Stimulated activated memory B cell treated with anti-CD40 and anti-IgM and Interleukin-4, amounts not matched to agents 10 μg/mL and 1 μg/mL and 100 μg/mL, for 72 hours (primary cell): ENCODE data around the gene LTBP2.
A peak's percentile ranks its signal among the peaks of the same experiment; 100 is the strongest.

Experiments
- ATAC-seq: fragments of 150-1000 bp; cut with Tn5 transposase; 2 replicates; pipeline ENCODE4 v1.10.0; 2021
- H3K27ac Mint-ChIP-seq: one replicate; pipeline ENCODE4 v1.8.0; 2022; ENCODE audit warnings: mild to moderate bottlenecking, mixed read lengths
- H3K27me3 Mint-ChIP-seq: one replicate; pipeline ENCODE4 v1.8.0; 2022; ENCODE audit warnings: mixed read lengths
- H3K36me3 Mint-ChIP-seq: one replicate; pipeline ENCODE4 v1.8.0; 2022; ENCODE audit warnings: mixed read lengths
- H3K4me1 Mint-ChIP-seq: one replicate; pipeline ENCODE4 v1.8.0; 2022; ENCODE audit warnings: mixed read lengths
- H3K4me3 Mint-ChIP-seq: one replicate; pipeline ENCODE4 v1.8.0; 2022; ENCODE audit warnings: mild to moderate bottlenecking, moderate library complexity, mixed read lengths
- H3K9me3 Mint-ChIP-seq: one replicate; pipeline ENCODE4 v1.8.0; 2022; ENCODE audit warnings: mixed read lengths

Gene LTBP2

DNA sequence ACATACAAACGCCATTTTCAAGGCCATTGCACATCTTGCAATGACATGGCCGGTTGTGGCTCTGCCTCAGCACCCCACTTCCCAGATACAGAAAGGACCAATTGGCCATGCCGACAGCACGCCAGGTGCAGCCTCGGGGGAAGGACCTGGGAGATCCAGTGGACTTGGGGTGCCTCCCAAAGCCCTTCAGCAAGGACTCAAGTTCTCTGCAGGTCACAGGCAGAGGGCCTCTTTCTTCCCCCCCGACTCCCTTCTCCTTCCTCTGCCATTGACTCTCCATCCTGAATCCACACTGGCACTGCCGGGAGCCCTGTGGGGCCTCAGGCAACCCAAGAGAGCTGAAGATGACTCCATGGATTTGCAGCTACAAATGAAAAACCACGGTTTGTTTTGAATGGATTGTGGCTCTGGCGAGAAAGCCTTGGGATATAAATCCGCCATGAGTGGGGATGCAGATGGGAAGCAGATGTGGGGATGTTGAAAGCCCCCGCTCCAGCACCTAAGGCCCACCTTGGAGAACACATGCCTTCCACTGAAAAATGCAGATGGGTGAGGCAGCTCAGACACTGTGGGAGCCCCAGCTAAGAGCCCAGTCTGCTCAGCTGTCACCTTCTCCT lies 35.1 kb upstream of the LTBP2 start:
- Mint-ChIP-seq H3K4me3 (no peak overlapping the region), H3K36me3 (no peaks in the 10 kb centered on the region), H3K4me1 (no peaks in the 10 kb centered on the region), H3K27me3 (peaks cover 16% of the 10 kb centered on the region), H3K9me3 (no peaks in the 10 kb centered on the region), H3K27ac (no peak overlapping the region)
- ATAC-seq: no peak

DNA sequence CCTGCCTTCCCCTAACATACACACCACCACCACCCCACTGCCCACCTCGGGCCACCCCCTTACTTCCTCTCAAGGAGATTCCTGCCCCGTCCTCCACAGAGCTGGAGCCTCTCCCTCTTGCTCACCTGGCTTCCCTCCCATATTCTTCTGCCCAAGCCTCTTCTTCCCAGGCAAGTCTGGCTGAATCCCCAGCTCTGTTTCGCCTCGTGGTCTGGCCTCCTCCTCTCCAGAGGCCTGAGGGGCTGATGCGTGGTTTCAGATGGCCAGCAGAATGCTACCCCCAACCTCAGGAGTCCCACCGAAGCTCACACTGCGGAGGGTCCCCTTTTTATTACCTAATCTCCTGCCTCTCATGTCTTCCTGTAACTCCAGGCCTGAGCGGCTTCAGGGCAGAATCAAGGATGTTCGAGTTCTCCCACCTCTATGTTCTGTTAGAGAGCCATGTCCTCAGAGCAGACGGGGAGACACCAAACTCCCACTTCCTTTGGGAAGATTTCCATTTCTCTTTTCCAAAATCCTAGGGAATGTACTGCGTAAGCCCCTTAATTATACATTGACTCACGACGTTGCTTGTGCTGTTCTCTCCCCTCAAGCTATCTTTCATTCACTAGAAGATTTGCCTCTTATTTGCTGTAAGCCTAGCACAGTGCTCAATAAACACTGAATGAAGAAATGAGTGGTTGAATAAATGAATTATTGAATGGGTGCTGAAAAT lies 33.9 kb upstream of the LTBP2 start:
- no peak for ATAC-seq
- no peaks in the 10 kb centered on the region for H3K4me1 Mint-ChIP-seq
- H3K4me3 Mint-ChIP-seq: no peak overlapping the region
- H3K27ac Mint-ChIP-seq: no peak overlapping the region
- H3K9me3 Mint-ChIP-seq: no peaks in the 10 kb centered on the region
- no peaks in the 10 kb centered on the region for H3K36me3 Mint-ChIP-seq
- H3K27me3 Mint-ChIP-seq: peaks cover 16% of the 10 kb centered on the region

DNA sequence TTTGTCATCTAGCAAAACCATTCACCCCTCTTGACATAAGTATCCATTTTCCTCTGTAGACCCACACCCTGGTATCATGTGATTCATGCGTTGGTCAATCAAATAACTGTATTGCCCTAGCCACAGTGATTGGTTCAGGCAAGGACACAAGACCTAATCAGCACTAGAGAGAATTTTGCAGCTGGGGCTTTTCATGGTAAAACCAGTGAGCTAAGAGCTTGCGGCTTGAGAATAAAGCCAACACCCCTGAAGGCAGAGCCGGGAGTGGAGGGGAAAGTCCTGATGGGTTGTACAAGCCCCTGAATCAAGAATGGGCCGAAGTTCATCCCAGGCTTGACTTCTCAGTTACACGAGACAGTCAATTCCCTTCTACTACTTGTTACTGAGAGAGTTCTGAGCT lies 33.2 kb upstream of the LTBP2 start:
- peaks cover 16% of the 10 kb centered on the region for H3K27me3 Mint-ChIP-seq
- H3K9me3 Mint-ChIP-seq: no peaks in the 10 kb centered on the region
- no peak overlapping the region for H3K4me3 Mint-ChIP-seq
- H3K27ac Mint-ChIP-seq: no peak overlapping the region
- no peak for ATAC-seq
- H3K4me1 Mint-ChIP-seq: no peaks in the 10 kb centered on the region
- no peaks in the 10 kb centered on the region for H3K36me3 Mint-ChIP-seq

DNA sequence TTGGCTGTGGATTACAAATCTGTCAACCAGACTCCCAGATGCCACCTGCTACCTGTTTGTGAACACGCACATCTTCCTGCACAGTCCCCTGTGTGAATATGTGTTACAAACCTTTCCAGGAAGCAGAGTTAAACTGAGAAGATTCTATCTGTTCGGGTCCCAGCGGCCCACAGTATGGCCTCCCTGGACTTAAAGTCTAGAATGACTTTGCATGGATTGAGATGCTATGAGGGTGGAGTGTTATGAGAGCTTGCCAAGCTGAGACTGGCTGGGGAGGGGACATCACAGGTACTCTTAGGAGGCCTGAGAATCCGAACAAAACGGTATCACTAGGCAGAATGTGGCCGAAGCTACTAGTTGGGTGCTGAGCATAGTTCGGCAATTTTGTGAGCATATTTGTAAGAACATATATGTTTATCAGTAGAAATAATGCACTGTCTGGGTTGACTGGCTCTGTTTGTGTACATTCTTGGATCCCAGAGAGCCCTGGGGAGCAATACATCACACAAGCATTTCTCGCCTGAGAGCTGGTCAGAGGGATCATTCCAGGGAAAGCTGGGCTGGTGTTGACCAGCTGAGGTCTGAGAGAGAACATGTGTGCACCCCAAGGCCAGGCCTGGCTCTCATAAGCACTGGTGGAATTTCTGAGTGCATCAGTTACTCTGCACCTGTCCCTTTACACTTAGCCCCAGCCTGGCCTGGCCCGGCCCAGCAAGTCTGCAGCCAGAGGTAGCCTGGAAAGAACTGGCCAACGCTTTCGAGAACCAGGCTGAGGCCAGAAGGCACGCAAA lies 29.8 kb upstream of the LTBP2 start:
- Mint-ChIP-seq H3K27me3 (peaks cover 16% of the 10 kb centered on the region), H3K4me1 (no peaks in the 10 kb centered on the region), H3K4me3 (no peak overlapping the region), H3K9me3 (no peaks in the 10 kb centered on the region), H3K36me3 (no peaks in the 10 kb centered on the region), H3K27ac (no peak overlapping the region)
- ATAC-seq: no peak

DNA sequence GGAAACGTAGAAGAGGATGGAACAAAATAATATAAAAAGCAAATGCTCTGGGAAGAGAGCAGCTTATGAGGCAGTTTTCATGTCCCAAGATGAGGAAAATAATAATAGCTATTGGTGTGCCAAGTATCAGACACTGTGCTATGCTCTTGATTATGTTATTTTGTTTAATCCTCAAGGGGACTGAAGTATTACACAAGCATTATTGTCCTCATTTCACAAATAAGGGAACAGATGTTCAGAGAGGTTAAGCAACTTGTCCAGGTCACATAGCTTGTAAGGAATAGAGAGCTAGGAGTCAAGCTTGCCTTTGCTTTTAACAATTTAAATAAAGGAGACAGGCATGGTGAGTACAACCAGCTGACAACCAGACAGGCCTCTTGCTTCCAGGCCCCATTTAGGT lies 26.9 kb upstream of the LTBP2 start:
- Mint-ChIP-seq H3K4me3 (no peak overlapping the region), H3K9me3 (no peaks in the 10 kb centered on the region), H3K27ac (no peak overlapping the region), H3K4me1 (no peaks in the 10 kb centered on the region), H3K36me3 (no peaks in the 10 kb centered on the region), H3K27me3 (no peaks in the 10 kb centered on the region)
- ATAC-seq: no peak

DNA sequence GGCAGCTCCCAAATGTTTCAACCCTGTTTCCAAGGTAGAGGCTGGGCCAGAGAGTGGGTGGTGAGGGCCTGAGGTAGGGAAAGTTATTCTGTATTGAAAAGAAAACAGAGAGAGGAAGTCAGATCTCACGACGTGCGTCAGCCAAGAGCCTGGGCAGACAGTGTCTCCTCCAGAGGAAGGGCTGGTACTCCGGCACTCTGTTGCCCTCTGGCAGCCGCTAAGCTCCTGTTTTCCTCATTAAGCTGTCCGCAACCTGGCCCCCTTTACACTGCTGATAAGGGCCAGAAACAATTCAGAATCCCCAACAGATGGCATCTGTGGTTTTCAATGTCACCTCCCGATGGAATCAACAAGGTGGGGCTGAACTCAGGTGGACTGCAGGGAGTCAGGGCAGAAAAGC lies 26.0 kb upstream of the LTBP2 start:
- Mint-ChIP-seq H3K4me3 (no peak overlapping the region), H3K27me3 (no peaks in the 10 kb centered on the region), H3K4me1 (no peaks in the 10 kb centered on the region), H3K36me3 (no peaks in the 10 kb centered on the region), H3K9me3 (no peaks in the 10 kb centered on the region), H3K27ac (no peak overlapping the region)
- ATAC-seq: no peak

DNA sequence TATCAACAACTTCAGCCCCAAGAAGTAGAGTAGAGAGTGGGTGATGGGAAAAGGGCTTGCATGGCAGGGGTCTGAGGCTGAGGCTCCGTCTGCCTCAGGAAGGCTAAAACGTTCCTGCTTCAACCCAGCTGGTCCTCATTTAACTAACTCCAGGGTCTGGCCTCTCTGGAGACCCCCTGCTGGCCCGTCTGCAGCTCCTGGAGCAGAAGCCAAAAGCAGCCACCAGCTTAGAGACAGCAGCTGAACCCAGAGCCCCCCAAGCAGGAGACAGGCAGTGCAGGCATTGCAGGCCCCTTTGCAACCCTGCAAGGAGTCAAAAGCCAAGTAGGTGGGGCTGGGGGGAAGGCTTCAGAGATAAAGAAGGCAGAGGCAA lies 25.1 kb upstream of the LTBP2 start:
- no peak for ATAC-seq
- Mint-ChIP-seq H3K4me3 (no peak overlapping the region), H3K27ac (no peak overlapping the region), H3K4me1 (no peaks in the 10 kb centered on the region), H3K27me3 (no peaks in the 10 kb centered on the region), H3K9me3 (no peaks in the 10 kb centered on the region), H3K36me3 (no peaks in the 10 kb centered on the region)

DNA sequence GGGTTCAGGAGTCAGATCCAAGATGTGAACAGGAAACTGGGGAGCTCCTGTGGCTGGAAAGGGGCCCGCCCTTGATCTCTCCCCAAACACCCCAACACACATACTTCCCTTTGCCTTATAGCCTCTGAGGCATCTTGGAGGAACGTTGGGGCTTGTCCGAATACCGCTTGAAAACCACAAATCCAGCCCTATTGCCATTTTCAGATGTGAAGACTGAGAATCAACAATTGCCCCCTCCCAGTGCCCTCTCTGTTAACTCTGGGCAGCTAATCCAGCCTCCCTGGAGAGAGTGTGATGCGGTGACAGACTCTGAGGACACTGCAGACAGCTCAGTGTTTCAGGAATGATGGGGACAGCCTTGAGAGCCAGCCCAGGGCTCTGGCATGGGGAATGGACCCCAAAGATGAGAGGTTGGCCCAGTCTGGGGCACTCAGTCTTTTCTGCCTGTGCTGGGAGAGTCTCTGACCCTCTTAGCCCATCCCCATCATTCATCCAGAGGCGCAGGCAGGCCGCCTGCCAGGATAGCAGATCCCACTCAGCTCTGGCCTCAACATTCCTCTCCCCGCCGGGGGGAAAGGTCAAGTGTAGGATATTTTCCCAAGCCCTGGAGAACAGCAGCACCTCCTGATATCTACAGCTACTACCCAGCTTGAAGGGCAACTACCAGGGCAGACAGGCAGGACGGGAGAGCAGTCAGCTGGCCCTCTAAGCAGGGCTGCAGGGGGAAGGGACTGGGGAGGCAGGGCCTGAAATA lies 24.6 kb upstream of the LTBP2 start:
- no peak for ATAC-seq
- H3K27me3 Mint-ChIP-seq: no peaks in the 10 kb centered on the region
- H3K9me3 Mint-ChIP-seq: no peaks in the 10 kb centered on the region
- H3K4me1 Mint-ChIP-seq: no peaks in the 10 kb centered on the region
- H3K36me3 Mint-ChIP-seq: no peaks in the 10 kb centered on the region
- no peak overlapping the region for H3K4me3 Mint-ChIP-seq
- H3K27ac Mint-ChIP-seq: no peak overlapping the region

DNA sequence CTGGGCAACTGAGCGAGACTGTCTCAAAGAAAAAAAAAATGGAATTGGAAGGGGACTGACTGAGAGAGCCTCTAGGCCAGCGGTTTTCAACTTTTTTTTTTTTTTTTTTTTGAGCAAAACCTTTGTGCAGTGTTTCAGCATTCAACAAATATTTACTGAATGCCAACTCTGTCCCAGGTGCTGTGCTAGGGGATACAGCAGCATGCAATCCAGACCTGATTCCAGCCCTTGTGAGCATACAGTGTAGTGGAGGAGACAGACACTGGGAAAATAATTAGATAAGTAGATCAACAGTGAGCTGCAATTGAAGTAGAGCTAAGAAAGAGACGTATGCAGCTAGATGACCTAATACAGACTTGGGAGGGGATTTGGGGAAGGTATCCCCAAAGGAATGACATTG lies 23.8 kb upstream of the LTBP2 start:
- Mint-ChIP-seq H3K4me1 (no peaks in the 10 kb centered on the region), H3K4me3 (no peak overlapping the region), H3K9me3 (no peaks in the 10 kb centered on the region), H3K27me3 (peaks cover 5% of the 10 kb centered on the region), H3K36me3 (no peaks in the 10 kb centered on the region), H3K27ac (no peak overlapping the region)
- ATAC-seq: no peak

DNA sequence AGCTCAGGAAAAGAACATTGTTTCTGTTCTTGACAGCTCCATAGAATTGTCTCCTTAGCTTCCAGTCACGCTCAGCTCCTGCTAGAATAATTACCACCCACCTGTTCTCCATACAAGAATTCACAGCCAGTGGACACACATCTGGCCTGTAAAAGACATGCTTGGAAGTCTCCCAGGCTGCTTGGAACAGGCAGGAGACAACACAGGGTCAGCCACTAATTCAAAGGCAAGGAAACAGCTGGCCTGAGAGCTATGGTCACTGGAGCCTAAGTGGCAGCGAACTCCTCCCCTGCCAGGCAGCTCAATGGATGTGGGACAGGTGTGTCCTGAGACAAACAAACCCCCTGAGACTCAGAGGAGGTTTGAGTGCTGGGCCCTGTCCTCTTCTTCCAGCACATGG lies 22.9 kb upstream of the LTBP2 start:
- Mint-ChIP-seq H3K27ac (no peak overlapping the region), H3K4me3 (no peak overlapping the region), H3K4me1 (no peaks in the 10 kb centered on the region), H3K9me3 (no peaks in the 10 kb centered on the region), H3K27me3 (peaks cover 12% of the 10 kb centered on the region), H3K36me3 (no peaks in the 10 kb centered on the region)
- no peak for ATAC-seq

DNA sequence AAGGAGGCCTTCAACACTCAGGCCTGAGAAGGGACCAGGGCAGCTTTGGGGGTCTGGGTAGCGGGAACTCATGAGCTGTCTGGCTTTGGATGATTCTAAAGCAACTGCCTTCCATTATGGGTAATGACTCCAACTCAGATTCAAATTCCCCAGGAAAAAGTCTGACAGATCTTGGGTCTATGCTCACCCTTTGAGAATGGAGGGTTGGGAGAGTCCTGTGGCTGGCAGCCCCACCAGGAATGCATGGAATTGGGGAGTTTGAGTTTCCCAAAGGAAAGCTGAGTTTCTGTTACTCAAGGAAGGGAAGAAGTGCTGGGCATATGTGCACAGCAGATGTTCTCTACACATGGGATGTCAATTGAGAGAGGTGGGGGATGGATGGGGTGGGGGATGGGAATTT lies 22.4 kb upstream of the LTBP2 start:
- Mint-ChIP-seq H3K27ac (no peak overlapping the region), H3K36me3 (no peaks in the 10 kb centered on the region)

DNA sequence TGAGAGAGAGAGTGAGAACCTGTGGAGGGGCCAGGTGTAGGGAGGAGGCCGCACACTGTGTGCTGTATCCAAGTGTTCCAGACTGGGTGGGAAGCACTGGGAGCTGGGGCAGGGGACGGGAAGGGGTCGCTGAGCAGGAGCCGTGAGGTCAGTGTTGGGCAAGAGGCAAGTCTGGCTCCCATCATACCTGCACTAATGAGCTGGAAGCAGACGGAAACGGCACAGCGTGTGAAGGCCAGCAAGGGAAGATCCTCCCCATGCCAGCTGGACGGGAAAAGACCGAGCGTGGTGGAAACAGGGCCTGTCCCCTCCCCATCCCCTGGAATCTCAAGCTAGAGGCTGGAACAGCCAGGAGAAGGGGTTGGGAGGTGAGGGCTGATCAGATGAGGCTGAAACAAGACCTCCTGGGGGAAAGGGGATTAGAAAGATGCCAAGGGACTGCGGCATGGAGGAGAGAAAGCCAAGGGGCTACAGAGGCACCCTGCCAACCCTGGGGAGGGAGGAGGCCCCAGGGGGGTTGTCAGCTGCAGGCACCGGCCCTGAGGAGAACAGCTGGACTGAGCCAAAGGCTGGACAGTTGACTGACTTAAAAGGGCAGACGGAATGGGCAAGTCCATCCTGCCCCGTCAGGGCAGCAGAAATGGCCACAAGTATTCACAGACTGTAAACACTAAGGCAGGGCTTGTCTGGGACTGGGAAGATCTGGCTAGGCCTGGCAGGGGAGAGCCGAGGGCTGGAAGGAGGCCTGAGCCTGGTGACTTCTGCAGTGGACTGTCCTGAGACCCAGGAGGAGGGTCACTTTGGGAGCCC lies 19.0 kb upstream of the LTBP2 start:
- H3K27me3 Mint-ChIP-seq: peaks cover 12% of the 10 kb centered on the region
- peaks cover 6% of the 10 kb centered on the region for H3K4me1 Mint-ChIP-seq
- H3K27ac Mint-ChIP-seq: no peak overlapping the region
- H3K36me3 Mint-ChIP-seq: no peaks in the 10 kb centered on the region
- H3K9me3 Mint-ChIP-seq: no peaks in the 10 kb centered on the region
- ATAC-seq: no peak
- H3K4me3 Mint-ChIP-seq: no peak overlapping the region

More for the DNA sequence above, 22.4 kb upstream of the LTBP2 start:
- H3K4me1 Mint-ChIP-seq: no peaks in the 10 kb centered on the region
- H3K9me3 Mint-ChIP-seq: no peaks in the 10 kb centered on the region
- ATAC-seq: no peak
- H3K27me3 Mint-ChIP-seq: peaks cover 12% of the 10 kb centered on the region
- H3K4me3 Mint-ChIP-seq: no peak overlapping the region

DNA sequence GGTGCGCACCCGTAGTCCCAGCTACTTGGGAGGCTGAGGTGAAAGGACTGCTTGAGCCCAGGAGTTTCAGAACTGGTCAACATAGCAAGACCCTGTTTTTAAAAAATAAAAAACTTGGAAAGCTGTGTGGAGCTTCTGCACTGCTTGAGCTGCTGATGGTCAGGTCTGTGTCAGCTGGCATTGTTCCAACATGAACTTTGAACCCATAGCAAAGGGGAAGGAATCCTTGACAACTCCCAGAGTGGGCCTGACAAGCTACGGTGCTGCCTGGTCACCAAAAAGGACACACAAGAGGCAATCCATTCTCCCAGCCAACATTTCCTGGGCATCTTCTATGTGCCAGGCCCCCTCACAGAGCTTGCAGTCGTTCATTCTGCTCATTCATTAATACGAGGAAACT lies 16.4 kb upstream of the LTBP2 start:
- H3K4me1 Mint-ChIP-seq: peaks cover 6% of the 10 kb centered on the region
- peaks cover 12% of the 10 kb centered on the region for H3K27me3 Mint-ChIP-seq
- no peaks in the 10 kb centered on the region for H3K36me3 Mint-ChIP-seq
- ATAC-seq: no peak
- no peaks in the 10 kb centered on the region for H3K9me3 Mint-ChIP-seq
- H3K4me3 Mint-ChIP-seq: no peak overlapping the region
- H3K27ac Mint-ChIP-seq: no peak overlapping the region

DNA sequence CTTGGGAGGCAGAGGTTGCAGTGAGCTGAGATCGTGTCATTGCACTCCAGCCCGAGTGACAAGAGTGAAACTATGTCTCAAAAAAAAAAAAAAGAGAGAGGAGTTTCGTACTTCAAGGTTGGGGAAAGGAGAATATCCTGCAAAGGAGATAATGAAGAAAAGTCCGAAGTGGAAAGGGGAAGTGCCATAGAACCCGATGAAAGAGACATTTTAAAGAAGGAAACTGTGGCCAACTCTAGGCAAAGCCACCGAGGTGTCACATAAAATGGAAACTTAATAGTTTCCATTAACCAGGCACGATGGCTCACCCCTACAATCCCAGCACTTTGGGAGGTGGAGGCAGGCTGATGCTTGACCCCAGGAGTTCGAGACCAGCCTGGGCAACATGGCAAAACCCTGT lies 15.0 kb upstream of the LTBP2 start:
- Mint-ChIP-seq H3K36me3 (no peaks in the 10 kb centered on the region), H3K27ac (peak overlapping the region; percentile 76), H3K4me3 (no peak overlapping the region), H3K9me3 (no peaks in the 10 kb centered on the region), H3K27me3 (peaks cover 12% of the 10 kb centered on the region), H3K4me1 (peaks cover 6% of the 10 kb centered on the region)
- peak; percentile 74 for ATAC-seq

DNA sequence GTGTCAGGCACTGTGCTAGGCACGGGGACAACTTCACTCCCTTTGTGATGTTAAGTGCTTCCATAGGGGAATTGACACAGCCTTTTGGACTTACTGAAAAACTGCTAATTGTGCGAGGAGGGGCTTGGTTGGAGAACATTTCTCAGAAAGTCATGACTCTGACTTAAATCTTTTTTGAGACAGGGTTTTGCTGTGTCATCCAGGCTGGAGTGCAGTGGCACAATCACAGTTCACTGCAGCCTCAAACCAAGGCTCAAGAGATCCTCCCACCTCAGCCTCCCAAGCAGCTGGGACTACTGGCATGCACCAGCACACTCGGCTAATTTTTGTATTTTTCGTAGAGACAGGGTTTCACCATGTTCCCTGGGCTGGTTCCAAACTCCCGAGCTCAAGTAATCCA lies 10.2 kb upstream of the LTBP2 start:
- no peak for ATAC-seq
- no peak overlapping the region for H3K4me3 Mint-ChIP-seq
- H3K36me3 Mint-ChIP-seq: no peaks in the 10 kb centered on the region

More for the DNA sequence above, 10.2 kb upstream of the LTBP2 start:
- no peaks in the 10 kb centered on the region for H3K27me3 Mint-ChIP-seq
- peaks cover 32% of the 10 kb centered on the region for H3K4me1 Mint-ChIP-seq
- no peak overlapping the region for H3K27ac Mint-ChIP-seq
- no peaks in the 10 kb centered on the region for H3K9me3 Mint-ChIP-seq
